ENCODE results near the gene CRLF1.

CRLF1 gene

GRCh38 chr19:18636969-18637629 is 30.5 kb upstream of the CRLF1 start, which contains the start of gene KLHL26 (continued):
- TF ChIP-seq ZNF362 (tag by site-specific recombination; IDR thresholded peaks at IDR 0.05) (no peak), SCRT1 (tag by site-specific recombination; IDR thresholded peaks at IDR 0.05; ENCODE audit: borderline replicate concordance) (no peak), ZNF138 (tag by site-specific recombination; IDR thresholded peaks at IDR 0.05; ENCODE audit: borderline replicate concordance) (no peak), ZNF510 (tag by site-specific recombination; IDR thresholded peaks at IDR 0.05; ENCODE audit: insufficient replicate concordance) (no peak), ZNF37A (tag by site-specific recombination; IDR thresholded peaks at IDR 0.05) (no peak), ZBTB8A (tag by site-specific recombination; IDR thresholded peaks at IDR 0.05) (no peak), ZNF501 (tag by site-specific recombination; IDR thresholded peaks at IDR 0.05) (no peak), ZNF341 (tag by site-specific recombination; IDR thresholded peaks at IDR 0.05; ENCODE audit: low read depth) (no peak), ZNF175 (tag by site-specific recombination; IDR thresholded peaks at IDR 0.05) (no peak), HOXA7 (CRISPR knock-in tag; IDR thresholded peaks at IDR 0.05; ENCODE audit: borderline replicate concordance) (no peak), ZNF843 (tag by site-specific recombination; IDR thresholded peaks at IDR 0.05) (no peak), ZNF19 (tag by site-specific recombination; IDR thresholded peaks at IDR 0.05; ENCODE audit: low read depth) (no peak), ZNF571 (tag by site-specific recombination; IDR thresholded peaks at IDR 0.05) (no peak), ZNF660 (tag by site-specific recombination; IDR thresholded peaks at IDR 0.05) (no peak), ZFP3 (tag by site-specific recombination; IDR thresholded peaks at IDR 0.05; ENCODE audit: low read depth) (no peak), ZNF16 (tag by site-specific recombination; IDR thresholded peaks at IDR 0.05; ENCODE audit: low read depth) (no peak), ZNF623 (tag by site-specific recombination; IDR thresholded peaks at IDR 0.05) (no peak), FEZF1 (tag by site-specific recombination; IDR thresholded peaks at IDR 0.05) (no peak), OSR2 (tag by site-specific recombination; IDR thresholded peaks at IDR 0.05) (no peak)
- TF ChIP-seq, protein P1, sequence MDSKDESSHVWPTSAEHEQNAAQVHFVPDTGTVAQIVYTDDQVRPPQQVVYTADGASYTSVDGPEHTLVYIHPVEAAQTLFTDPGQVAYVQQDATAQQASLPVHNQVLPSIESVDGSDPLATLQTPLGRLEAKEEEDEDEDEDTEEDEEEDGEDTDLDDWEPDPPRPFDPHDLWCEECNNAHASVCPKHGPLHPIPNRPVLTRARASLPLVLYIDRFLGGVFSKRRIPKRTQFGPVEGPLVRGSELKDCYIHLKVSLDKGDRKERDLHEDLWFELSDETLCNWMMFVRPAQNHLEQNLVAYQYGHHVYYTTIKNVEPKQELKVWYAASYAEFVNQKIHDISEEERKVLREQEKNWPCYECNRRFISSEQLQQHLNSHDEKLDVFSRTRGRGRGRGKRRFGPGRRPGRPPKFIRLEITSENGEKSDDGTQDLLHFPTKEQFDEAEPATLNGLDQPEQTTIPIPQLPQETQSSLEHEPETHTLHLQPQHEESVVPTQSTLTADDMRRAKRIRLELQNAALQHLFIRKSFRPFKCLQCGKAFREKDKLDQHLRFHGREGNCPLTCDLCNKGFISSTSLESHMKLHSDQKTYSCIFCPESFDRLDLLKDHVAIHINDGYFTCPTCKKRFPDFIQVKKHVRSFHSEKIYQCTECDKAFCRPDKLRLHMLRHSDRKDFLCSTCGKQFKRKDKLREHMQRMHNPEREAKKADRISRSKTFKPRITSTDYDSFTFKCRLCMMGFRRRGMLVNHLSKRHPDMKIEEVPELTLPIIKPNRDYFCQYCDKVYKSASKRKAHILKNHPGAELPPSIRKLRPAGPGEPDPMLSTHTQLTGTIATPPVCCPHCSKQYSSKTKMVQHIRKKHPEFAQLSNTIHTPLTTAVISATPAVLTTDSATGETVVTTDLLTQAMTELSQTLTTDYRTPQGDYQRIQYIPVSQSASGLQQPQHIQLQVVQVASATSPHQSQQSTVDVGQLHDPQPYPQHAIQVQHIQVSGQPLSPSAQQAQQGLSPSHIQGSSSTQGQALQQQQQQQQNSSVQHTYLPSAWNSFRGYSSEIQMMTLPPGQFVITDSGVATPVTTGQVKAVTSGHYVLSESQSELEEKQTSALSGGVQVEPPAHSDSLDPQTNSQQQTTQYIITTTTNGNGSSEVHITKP (tag by site-specific recombination; IDR thresholded peaks at IDR 0.05): no peak
- TF ChIP-seq, protein P2, sequence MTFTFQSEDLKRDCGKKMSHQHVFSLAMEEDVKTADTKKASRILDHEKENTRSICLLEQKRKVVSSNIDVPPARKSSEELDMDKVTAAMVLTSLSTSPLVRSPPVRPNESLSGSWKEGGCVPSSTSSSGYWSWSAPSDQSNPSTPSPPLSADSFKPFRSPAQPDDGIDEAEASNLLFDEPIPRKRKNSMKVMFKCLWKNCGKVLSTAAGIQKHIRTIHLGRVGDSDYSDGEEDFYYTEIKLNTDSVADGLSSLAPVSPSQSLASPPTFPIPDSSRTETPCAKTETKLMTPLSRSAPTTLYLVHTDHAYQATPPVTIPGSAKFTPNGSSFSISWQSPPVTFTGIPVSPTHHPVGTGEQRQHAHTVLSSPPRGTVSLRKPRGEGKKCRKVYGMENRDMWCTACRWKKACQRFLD (tag by site-specific recombination; IDR thresholded peaks at IDR 0.05): no peak
- TF ChIP-seq, protein P3, sequence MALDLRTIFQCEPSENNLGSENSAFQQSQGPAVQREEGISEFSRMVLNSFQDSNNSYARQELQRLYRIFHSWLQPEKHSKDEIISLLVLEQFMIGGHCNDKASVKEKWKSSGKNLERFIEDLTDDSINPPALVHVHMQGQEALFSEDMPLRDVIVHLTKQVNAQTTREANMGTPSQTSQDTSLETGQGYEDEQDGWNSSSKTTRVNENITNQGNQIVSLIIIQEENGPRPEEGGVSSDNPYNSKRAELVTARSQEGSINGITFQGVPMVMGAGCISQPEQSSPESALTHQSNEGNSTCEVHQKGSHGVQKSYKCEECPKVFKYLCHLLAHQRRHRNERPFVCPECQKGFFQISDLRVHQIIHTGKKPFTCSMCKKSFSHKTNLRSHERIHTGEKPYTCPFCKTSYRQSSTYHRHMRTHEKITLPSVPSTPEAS (tag by site-specific recombination; IDR thresholded peaks at IDR 0.05): no peak
